IPS-18c (cell line): Measurements from ENCODE around the gene KLHL9.

Experiments
- H3K4me3 ChIP-seq: 2 replicates; pipeline ENCODE4 v1.7.0; 2013; ENCODE audit warnings: low read depth, mild to moderate bottlenecking, low read length, moderate library complexity; ENCODE audit not compliant: insufficient read depth
- H3K9me3 ChIP-seq: one replicate; pipeline ENCODE4 v1.6.1; 2013; ENCODE audit warnings: mild to moderate bottlenecking, low read length, moderate library complexity; ENCODE audit not compliant: control insufficient read depth, insufficient read depth

KLHL9 gene

GRCh38 chr9:21281275-21281674, 53.9 kb downstream of the KLHL9 start:
- H3K9me3 ChIP-seq = no peaks in the 10 kb centered on the region
- H3K4me3 ChIP-seq = no peak overlapping the region
